Fibroblast of skin of back (primary cell): ENCODE measurements around the gene C21orf91.

Experiments
- DNase-seq: peaks from one replicate; pipeline ENCODE4 v3.0.0-alpha.2; 2013

C21orf91 gene

DNA sequence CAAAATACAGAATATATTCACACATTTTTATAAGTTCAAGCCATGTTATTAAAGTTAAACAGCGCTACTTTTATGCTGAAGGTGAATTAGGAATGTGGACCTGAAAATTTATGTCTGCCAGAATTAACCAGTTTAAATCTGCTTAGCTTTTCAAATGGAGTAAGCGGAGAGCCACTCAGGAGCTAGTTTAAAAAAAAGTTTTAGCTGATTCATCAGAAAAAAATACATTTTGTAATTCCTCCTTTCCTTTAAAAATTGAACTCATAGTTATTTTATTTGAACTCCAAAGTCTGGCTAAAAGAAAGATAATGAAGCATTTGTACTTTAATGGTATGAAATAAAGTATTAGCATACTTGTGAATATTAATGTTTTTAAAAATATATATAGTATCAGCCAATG lies 21.2 kb downstream of the C21orf91 start:
- DNase-seq = no peak

DNA sequence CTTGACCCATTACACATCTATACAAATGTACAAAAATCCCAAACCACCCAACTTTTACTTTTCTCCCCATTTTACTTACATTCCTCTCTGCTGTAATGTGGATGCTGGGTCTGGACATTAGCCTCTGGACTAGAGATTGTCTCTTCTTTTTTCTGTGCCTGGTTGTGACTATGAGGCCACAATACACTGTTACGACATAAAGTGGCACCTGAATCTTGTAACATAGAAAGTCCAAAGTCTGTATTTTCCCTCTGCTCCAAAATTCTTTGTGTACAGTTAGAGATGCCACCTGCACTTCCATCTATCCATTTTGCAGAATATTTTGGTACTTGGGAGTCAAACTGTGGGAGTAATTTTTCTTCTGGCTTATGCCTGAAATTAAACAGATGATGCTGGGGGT lies 22.7 kb downstream of the C21orf91 start:
- DNase-seq = no peak

DNA sequence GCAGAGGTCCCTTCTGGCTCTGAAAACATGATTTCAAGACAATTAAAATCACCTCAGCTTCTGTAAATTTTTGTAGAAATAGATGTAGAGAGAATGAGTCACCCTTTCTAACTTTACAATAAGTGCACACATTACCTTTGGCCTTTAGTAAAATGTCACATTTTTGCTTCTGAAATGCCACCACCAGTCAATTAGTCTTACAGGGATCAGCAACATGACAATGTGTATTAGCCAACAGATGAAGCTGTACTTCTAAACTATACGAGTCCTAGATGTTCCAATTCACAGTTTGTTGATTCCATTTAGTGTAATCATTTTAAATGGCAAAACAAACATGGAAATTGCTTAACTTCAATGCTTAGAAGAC lies 23.1 kb downstream of the C21orf91 start:
- DNase-seq = no peak

DNA sequence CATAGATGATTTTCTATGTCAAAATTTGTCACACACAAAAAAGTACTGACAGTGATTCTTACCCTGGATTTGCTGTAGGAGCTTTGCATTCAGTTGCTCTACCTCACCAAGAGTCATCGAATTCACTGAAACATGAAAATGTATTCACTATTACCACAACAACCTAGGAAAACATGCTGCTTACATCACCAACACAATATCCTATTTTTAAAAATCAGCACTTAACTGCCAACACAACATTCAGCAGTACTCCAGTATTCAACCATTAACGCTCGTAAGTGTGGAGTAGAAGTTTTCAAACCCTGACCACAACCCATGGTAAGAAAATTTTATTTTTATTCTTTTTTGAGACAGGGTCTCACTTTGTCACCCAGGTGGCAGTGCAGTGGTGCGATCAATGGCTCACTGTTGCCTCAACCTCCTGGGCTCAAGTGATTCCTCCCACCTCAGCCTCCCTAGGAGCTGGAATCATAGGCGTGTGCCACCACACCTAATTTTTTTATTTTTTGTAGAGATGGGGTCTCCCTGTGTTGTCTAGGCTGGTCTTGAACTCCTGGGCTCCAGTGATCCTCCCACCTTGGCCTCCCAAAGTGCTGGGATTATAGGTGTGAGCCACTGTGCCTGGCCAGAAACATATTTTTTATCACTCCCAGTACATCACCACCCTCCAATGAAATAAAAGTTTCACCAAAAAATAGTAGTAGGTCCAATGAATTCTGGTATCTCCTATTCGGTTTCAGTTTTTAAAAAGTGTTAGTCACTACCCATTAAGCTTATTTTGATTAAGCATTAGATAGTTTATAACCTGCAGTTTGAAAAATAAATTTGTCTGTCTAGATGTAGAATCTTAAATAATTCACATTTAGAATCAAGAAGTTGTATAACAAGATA lies 23.8 kb downstream of the C21orf91 start:
- DNase-seq = no peak

DNA sequence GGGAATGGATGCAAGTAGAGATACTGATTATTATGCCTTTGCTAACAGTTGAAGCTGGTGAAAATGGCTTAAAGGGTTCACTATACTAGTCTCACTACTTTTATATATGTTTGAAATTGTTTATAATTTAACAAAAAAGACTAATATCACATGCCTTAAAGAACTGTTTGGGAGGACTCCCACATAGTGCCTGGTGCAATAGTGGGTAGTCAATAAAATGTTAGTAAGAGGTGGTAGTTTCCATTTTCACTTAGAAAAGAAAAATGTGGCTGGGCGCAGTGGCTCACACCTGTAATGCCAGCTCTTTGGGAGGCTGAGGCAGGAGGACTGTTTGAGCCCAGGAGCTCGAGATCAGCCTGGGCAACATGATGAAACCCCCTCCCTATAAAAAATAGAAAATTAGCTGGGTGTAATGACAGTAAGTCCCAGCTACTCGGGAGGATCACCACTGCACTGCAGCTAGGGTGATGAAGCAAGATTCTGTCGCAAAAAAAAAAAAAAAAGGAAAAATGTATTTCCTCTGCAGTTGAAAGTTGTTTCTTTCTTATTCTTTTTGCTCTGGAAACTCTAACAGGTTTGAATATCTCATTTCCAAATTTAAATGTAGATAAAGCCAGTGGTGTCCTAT lies 24.5 kb downstream of the C21orf91 start:
- no peak for DNase-seq

DNA sequence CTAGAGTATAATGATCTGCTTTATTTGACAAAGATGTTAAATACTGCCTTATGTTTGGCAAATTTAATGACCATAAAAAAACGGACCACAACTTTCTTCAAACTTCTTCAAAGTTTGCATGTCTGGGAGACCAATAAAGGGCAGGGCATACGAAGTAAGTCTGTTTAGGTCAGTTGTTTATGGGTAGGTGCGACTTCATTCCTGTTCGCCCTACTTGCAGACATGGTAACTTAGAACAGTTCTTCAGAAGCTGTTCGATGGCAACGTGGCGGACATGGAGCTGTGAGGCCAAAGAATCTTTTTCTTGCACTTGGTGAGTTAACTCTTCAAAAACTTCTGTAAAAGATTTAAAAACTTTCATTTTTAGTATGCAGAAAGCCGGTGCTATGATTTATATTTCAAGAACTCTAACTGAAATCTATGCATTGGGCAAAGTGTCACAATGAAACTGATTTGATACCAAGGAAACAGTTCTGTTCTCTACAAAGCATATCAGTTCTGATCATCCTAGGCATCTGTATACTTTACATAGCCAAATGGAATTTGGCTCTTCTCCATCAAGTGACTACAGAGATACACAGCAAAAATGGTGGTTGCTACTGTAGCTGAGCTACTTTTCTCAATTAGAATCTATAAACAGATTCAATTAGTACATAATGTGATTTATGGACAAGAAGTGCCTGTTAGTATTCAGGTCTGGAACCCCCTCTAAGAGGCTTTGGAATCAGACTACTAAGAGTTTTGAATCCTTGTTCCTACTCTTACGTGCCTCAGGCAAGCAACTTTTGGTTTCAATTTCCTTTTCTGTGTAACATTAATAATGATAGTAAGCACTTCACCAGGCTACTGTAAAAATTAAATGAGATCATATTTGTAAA lies 25.7 kb downstream of the C21orf91 start:
- peak; percentile 16 for DNase-seq

DNA sequence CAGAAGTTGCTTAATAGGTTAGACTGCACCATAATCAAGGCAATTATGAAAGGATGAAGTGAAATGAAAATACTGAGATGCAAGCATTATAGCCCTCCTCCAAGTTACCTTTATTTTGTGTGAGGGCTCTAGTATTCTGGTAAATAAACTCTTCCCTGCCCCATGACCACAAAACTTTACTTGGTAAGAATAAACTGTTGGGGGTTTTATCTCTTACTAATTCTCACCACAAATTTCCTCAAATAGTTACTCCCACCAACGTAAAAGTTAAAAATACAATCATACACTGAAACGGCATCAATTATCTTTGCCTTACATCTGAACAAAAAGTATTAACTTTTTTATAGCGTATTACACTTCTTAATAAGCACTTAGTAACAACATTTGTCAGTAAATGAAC lies 29.5 kb downstream of the C21orf91 start:
- DNase-seq = no peak

DNA sequence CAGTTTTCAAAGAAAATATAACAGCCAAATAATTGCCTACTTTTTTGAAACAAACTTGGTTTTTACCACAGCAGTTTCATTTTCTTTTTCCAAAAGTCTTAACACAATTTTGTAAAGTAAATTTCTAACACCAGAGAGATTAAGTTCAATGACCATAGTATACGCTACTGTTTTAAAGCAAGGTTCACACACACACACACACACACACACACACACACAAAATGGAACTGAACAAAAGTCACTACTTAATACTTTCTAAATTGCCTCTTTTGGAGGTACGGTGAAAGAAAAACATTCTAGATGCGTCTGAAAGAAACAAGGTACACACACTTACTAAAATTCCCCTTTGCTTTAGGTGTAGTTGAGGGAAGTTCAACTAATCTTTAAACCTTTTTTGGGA lies 30.1 kb downstream of the C21orf91 start:
- no peak for DNase-seq

DNA sequence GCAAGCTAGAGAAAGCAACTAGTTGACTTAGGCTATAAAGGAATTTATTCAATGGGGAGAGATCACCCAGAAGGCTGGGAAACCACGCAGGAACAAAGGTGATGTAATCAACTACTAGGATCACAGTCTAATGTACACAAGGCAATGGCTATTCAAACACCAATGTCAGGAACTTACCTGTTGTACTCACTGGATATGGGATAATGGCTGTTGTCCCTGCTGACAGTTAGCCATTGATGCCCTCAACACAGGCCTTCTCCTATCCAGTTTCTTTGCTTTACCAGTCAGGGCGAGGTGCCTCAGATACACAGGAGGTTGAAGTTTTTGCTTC lies 32.3 kb downstream of the C21orf91 start:
- DNase-seq = no peak

DNA sequence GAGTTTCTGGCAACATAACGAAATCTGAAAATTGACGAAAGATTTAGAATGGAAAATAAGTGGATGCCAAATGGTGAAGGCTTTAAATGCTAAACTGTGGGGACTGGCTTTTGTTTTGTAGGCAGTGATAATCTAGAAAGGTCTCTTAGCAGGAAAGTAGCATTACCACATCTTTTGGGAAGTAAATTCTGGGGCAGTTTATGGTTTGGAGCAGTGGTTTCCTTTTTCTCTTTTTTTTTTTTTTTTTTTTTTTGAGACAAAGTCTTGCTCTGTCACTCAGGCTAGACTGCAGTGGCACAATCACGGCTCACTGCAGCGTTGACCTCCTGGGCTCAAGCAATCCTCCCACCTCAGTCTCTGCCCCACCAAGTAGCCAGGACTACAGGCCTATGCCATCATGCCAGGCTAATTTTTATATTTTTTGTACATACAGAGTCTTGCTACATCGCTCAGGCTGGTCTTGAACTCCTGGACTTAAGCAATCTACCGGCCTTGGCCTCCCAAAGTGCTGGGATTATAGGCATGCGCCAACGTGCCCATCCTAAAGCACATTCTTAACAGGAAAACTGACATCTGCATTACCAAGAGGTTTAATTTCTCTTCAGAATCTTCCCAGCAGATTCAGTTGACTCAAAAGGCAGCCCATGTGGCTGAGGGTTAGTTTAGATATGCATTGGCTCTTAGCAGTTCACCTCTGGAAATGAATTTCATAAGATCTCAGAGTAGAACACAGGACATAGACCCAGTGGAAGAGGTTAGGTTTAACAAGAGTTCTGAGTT lies 32.9 kb downstream of the C21orf91 start:
- no peak for DNase-seq

DNA sequence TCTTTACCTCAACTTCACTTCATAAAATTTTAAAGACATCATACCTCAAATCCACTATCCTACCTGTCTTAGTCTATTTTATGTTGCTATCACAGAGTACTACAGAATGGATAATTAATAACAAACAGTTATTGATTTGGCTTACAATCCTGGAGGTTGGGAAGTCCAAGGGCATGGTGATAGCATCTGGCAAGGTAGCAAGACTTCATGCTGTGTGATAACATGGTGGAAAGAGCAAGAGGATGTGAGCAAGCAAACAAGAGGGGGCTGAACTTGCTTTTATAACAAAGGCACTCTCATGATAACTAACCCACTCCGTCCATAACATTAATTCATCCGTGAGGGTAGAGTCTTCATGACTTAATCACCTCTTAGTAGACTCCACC lies 33.8 kb downstream of the C21orf91 start:
- no peak for DNase-seq

DNA sequence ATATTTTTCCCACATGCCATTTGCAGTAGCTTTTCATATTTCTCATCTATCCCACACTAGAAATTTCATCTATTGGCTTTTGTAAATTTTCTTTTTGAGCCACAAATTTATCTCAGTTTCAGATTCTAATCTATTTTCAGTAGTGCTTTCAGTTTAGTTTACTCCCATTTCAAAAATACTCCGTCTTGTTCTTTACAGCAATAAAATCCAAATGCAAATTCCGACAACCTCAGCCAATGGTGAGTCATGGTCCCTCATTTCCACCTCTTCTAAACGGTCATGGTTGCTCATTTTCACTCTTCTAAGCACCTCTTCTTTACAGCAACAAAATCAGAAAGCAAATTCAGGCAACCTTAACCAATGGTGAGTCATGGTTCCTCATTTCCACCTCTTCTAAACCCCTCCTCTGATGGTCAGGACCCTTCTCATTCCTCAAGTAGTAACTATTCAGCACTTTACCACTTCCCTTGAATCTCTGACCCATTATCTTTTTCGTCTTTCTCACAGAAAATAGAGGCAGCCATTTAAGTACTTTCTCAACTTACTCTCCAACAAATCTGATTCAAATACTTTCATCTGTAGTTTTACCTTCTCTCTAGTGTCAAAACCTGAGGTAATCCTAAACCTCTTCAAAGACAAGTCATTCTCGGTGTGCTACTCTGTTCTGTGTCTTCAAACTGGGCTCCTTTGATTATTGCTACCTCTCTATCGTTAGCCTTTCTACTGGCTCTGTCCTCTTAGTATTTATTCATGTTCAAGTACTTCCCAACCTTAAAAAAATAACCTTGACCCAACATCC lies 34.4 kb downstream of the C21orf91 start:
- no peak for DNase-seq

DNA sequence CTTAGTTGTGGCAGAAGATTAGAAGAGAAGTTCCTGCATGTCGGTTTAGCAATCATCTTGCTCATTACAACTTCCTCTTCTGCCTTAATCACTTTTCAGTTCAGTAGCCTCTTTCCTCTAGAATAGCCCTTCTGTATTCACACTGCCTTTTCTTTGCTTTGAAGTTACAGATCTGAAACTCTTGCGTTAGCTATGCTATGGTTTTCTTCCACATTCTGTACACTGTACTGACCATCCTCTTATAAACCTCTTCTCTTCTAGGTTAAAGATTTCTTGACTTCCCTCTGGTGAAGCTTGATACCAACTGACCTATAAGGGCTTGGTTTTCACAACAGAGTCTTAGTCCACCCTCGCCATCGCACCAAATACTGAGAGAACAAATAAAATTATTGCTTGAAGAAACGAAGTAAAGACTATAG lies 35.0 kb downstream of the C21orf91 start:
- DNase-seq = no peak

DNA sequence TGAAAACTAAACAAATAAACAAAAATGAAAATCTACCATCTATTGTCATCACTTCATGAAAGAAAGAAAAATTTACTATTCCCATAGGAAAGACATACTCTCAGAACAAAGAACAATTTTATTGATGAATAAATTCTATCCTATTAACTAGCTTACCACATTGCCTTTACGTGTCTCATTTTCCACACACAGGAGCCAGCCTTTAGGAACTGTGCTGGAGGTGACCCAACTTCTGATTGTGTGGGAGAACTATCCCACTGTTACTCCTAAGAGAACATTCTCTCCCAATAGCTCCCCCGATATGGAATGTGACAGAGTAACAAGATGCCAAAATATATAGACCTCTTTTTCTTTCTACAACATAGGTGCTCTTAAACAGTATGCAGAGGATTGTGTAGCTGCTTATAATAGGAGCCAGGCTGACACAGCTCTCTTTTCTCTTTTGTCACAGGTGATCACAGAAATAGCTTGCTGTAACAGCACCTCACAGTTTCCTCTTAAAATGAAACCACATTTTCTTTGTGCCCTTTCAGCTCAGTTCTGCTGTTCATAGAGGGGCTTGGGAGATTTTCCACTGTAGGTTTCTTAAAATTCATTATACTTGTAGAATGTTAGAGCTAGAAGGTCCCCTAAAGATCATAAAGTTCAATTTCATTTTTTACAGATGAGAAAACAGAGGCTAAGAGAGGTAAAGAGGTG lies 35.5 kb downstream of the C21orf91 start:
- DNase-seq = no peak

DNA sequence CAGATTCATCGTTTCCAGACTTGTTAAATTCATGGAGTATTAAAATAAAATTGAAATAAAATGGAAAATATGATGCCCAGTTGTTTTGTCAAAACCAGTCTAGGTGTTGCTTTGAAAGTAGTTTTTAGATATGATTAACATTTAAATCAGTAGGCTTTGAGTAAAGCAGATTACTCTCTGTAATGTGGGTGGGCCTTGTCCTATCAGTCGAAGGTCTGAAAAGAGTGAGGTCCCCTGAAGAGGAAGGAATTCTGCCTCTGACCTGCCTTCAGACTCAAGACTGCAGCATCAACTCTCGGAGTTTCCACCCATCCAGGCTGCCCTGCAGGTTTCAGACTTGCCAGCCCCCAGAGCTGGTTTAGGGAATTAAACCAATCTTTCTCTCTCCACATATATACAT lies 36.2 kb downstream of the C21orf91 start:
- DNase-seq = no peak

DNA sequence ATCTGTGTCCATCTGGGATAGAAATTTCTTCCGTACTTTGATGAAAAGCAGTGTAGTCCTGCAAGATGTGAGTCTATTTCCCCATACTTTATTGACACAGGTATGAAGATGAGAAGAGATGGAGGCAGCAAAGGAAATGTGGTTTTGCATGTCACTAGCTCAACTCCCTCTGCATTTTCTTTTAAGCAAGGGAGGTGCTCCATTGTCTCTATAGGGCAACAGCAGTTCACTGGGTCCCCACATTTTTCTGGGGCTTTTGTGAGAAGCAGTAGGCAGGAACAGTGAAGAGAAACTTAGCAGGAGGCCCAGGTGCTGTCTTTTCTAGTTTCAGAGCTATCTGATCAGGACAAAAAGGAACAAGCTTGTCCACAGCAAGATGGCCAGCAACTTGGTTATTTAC lies 37.1 kb downstream of the C21orf91 start:
- DNase-seq = no peak

DNA sequence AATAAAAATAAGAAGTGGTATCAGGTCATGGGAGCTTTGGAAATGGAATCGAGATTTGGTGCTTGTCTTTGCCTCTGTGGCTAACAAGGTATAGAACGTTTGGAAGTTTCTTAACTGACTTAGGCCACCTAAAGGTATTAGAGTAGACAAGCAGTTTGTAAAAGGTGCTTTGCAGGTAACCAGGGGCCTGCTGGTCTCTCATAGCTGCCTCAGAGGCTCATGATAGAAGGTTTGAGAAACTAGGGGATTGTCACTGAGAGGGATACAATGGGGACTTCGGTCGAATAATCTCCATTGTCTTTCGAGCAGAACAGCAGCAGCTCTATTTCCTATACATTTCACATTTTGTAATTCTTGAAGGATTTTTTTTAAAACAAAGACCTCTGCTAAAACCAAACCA lies 37.6 kb downstream of the C21orf91 start:
- no peak for DNase-seq

DNA sequence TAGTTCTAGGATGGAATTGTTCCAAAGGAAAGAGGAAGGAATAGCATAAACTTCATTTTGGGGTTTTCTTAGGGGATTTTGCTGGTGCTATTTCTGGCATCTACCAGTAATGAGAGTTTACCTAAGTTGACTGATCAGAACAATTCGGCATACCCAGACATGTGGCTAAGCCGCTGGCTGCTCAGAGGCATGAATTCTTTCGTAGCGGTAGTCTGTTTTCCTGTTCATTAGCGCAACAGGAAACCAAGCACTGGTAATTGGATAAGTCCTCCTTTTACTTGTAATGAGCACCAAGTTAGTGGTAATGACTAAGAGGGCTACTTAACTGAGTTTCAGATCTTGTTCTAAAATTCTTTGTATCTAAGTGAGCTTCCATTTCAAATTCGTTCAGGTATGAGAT lies 38.6 kb downstream of the C21orf91 start:
- DNase-seq = no peak

DNA sequence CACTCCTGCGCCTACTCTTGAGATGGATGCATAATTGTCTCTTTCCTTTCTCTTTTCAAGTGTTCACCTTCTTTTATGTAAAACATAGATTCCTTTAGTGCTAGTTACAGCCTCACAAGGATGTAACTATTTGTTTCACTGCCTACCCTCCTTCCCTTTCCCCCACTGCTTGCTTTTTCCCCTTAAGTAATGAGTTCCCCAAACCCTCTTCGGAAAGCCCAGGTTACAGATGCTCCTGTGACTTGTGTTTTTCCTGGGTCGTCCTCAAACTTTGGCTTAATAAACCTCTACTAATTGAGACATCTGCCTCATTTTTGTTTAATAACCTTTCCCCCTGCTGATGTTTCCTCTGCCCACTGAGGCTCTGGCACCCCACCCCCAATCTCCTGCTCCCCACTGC lies 39.2 kb downstream of the C21orf91 start:
- DNase-seq = no peak

DNA sequence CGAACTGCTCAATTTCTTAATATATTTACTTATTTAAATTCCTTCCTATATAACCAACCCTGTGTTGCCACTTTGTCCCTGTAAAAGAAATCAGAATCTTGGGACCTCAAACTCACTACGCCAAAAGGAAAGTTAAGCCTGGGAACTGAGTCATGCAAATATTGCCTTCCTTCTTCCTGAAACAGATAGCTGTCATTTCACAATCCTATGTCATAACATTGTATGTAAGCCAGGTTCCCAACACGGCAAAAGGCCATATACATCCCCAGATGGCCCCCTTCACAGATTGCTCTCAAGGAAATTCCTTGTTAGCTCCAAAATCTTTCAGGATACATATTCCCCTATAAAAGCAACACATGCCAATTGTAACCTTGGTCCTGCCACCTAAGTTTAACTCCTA lies 39.7 kb downstream of the C21orf91 start:
- DNase-seq = no peak

DNA sequence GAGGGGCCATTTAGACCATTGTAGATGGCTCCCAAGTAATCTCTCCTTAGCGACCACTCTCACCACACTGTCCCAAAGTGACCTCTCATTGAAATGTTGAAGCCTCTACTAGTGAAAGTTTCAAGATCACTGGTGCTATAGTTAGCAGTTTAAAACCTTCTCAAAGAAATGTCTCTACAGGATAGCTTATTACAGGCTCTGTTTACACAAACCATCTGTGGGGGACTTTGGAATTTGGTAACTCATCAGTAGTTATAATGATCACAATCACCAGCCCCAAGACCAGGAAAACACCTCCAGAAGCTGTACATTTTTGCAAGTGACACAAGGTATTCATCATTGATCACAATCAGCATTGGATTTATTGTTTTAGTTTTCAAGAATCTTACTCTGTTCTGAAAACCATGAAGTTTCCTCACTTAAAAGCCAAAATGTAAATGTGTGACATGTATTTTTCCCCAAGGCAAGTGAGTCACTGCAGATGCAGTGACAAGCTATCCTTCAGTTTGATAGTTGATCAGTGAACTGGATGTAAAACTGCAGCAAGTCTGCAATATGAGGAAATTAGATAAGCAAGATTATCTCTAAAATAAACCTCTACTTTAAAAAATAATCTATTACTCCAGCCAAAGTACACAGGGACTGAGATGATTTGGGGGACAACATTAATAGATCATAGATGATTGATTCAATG lies 41.9 kb downstream of the C21orf91 start:
- DNase-seq = no peak
